ENCODE data around the gene SLC34A3.

GRCh38 chr9:137192448-137192780, 38.3 kb upstream of the SLC34A3 start:
- TF ChIP-seq CTCF (IDR thresholded peaks at IDR 0.05; ENCODE audit: low read length) (no peak), EZH2phosphoT487 (IDR thresholded peaks at IDR 0.05; ENCODE audit: low read length) (no peak), EZH2 (optimal IDR thresholded peaks at IDR 0.05; ENCODE audit: low read depth, low read length) (no peak)

Data from MM.1S (cell line).